22Rv1 (cell line): ENCODE results near the gene MED27.
"Not testable (repeated sequence)": the region's sequence is repeated elsewhere in the genome, so short reads cannot be mapped to it uniquely, and the experiment has no call there.

ENCODE experiments used
- H3K27ac ChIP-seq: fragments of 450-650 bp; 2 replicates; pipeline ENCODE4 v1.5.1; 2017
- ZFX ChIP-seq: fragments of 450-650 bp; IDR thresholded peaks from 2 replicates; pipeline ENCODE4 v1.6.1; 2017; ENCODE audit warnings: antibody characterized with exemption, borderline replicate concordance
- TF ChIP-seq, protein P1 (sequence below): fragments of 450-650 bp; IDR thresholded peaks from 2 replicates; pipeline ENCODE4 v1.5.1; 2017; ENCODE audit warnings: mild to moderate bottlenecking

Gene MED27

GRCh38 chr9:132063281-132063680, 16.4 kb downstream of the MED27 start:
- no peak overlapping the region for H3K27ac ChIP-seq
- TF ChIP-seq, protein P1, sequence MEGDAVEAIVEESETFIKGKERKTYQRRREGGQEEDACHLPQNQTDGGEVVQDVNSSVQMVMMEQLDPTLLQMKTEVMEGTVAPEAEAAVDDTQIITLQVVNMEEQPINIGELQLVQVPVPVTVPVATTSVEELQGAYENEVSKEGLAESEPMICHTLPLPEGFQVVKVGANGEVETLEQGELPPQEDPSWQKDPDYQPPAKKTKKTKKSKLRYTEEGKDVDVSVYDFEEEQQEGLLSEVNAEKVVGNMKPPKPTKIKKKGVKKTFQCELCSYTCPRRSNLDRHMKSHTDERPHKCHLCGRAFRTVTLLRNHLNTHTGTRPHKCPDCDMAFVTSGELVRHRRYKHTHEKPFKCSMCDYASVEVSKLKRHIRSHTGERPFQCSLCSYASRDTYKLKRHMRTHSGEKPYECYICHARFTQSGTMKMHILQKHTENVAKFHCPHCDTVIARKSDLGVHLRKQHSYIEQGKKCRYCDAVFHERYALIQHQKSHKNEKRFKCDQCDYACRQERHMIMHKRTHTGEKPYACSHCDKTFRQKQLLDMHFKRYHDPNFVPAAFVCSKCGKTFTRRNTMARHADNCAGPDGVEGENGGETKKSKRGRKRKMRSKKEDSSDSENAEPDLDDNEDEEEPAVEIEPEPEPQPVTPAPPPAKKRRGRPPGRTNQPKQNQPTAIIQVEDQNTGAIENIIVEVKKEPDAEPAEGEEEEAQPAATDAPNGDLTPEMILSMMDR, result no peak
- TF ChIP-seq ZFX, result no peak

- TF ChIP-seq, protein P1, result no peak
- TF ChIP-seq ZFX, result no peak
Measured at GRCh38 chr9:132062806-132063205, 16.9 kb downstream of the MED27 start.

GRCh38 chr9:132061526-132061925, 18.1 kb downstream of the MED27 start:
- TF ChIP-seq ZFX, result no peak
- H3K27ac ChIP-seq, result no peak overlapping the region

More at GRCh38 chr9:132062806-132063205, 16.9 kb downstream of the MED27 start:
- H3K27ac ChIP-seq, result no peak overlapping the region

GRCh38 chr9:132059361-132059760, 20.3 kb downstream of the MED27 start:
- TF ChIP-seq, protein P1, result no peak
- no peak for TF ChIP-seq ZFX
- no peak overlapping the region for H3K27ac ChIP-seq

DNA sequence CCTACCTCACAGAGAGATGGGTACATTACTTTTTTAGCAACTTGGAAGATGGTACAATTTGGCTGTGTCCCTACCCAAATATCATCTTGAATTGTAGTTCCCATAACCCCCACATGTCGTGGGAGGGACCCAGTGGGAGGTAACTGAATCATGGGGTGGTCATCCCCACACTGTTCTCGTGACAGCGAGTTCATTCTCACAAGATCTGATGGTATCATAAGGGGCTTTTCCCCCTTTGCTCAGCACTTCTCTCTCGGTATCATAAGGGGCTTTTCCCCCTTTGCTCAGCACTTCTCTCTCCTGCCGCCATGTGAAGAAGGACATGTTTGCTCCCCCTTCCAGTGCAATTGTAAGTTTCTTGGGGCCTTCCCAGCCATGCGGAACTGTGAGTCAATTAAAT, 21.4 kb downstream of the MED27 start:
- H3K27ac ChIP-seq, result not testable (repeated sequence)

GRCh38 chr9:132056717-132057560, 22.7 kb downstream of the MED27 start:
- no peak overlapping the region for H3K27ac ChIP-seq
- no peak for TF ChIP-seq ZFX
- TF ChIP-seq, protein P1, result no peak

GRCh38 chr9:132055756-132056155, 23.9 kb downstream of the MED27 start:
- H3K27ac ChIP-seq, result no peak overlapping the region
- TF ChIP-seq, protein P1, result no peak
- no peak for TF ChIP-seq ZFX

- no peak overlapping the region for H3K27ac ChIP-seq
- no peak for TF ChIP-seq ZFX
- TF ChIP-seq, protein P1, result no peak
Measured at GRCh38 chr9:132054024-132054423, 25.6 kb downstream of the MED27 start.
